RWPE1 (cell line): ENCODE measurements around the gene CDC42SE1.

Experiments
- CTCF ChIA-PET: fragments of 350-600 bp; sonication (Branson Sonifier 250); formaldehyde crosslinking; extraction: SDS; loops from one replicate; lab custom pipeline; 2021; lab: Yijun Ruan, JAX
- POLR2A ChIA-PET: fragments of 400-600 bp; formaldehyde crosslinking; extraction: SDS; loops from one replicate; lab custom pipeline; 2020; ENCODE audit warnings: antibody characterized with exemption; ENCODE audit not compliant: low non-redundant PET; lab: Yijun Ruan, JAX
- DNase-seq: peaks from one replicate; pipeline ENCODE4 v3.0.0; 2012; ENCODE audit warnings: low spot score
- H3K27ac ChIP-seq: fragments of 450-650 bp; 2 replicates; pipeline ENCODE4 v1.5.1; 2017
- CTCF ChIP-seq: fragments of 450-650 bp; conservative IDR thresholded peaks from 2 replicates; pipeline ENCODE4 v1.5.1; 2017; ENCODE audit warnings: low read depth, mild to moderate bottlenecking

The CDC42SE1 gene

GRCh38 chr1:151035167-151035566, 24.3 kb downstream of the CDC42SE1 start:
- DNase-seq, result no peak
- ChIA-PET CTCF (interaction anchor here (0.6 kb wide), 2 partner anchors 39 to 121 kb away, joined by 3 to 4 read pairs; no protein-coding TSS in a partner anchor), POLR2A (no interaction called here)
- no peak overlapping the region for H3K27ac ChIP-seq
- TF ChIP-seq CTCF, result no peak

GRCh38 chr1:151032164-151032563, 27.3 kb downstream of the CDC42SE1 start:
- no peak overlapping the region for H3K27ac ChIP-seq
- no peak for DNase-seq
- ChIA-PET POLR2A (no interaction called here), CTCF (interaction anchor here (1.3 kb wide), 1 partner anchor 16 kb away, joined by 4 read pairs; no protein-coding TSS in a partner anchor)
- TF ChIP-seq CTCF, result no peak

- ChIA-PET CTCF (no interaction called here), POLR2A (interaction anchor here (0.7 kb wide), 1 partner anchor 110 kb away, joined by 3 read pairs; no protein-coding TSS in a partner anchor)
- no peak overlapping the region for H3K27ac ChIP-seq
- TF ChIP-seq CTCF, result no peak
- no peak for DNase-seq
These were observed 33.0 kb downstream of the CDC42SE1 start for GRCh38 chr1:151026460-151026859.

GRCh38 chr1:151024540-151025146, 34.8 kb downstream of the CDC42SE1 start:
- ChIA-PET POLR2A (no interaction called here), CTCF (interaction anchor here (0.6 to 1.2 kb wide), 8 partner anchors 12 to 362 kb away, joined by 3 to 7 read pairs (median 4); partner anchors contain the start of gene BNIPL)
- no peak overlapping the region for H3K27ac ChIP-seq
- peak; percentile 57 for TF ChIP-seq CTCF
- DNase-seq, result peak; percentile 53

- no peak for TF ChIP-seq CTCF
- no peak for DNase-seq
- ChIA-PET CTCF (no interaction called here), POLR2A (no interaction called here)
- no peak overlapping the region for H3K27ac ChIP-seq
These were observed 45.9 kb downstream of the CDC42SE1 start for GRCh38 chr1:151013518-151013917.

GRCh38 chr1:151012684-151013471, 46.5 kb downstream of the CDC42SE1 start:
- H3K27ac ChIP-seq, result no peak overlapping the region
- DNase-seq, result no peak
- ChIA-PET CTCF (interaction anchor here (0.6 to 0.9 kb wide), 2 partner anchors 11 to 17 kb away, joined by 4 read pairs; no protein-coding TSS in a partner anchor), POLR2A (no interaction called here)
- TF ChIP-seq CTCF, result no peak
